Measurements from ENCODE around the gene INO80.

DNA sequence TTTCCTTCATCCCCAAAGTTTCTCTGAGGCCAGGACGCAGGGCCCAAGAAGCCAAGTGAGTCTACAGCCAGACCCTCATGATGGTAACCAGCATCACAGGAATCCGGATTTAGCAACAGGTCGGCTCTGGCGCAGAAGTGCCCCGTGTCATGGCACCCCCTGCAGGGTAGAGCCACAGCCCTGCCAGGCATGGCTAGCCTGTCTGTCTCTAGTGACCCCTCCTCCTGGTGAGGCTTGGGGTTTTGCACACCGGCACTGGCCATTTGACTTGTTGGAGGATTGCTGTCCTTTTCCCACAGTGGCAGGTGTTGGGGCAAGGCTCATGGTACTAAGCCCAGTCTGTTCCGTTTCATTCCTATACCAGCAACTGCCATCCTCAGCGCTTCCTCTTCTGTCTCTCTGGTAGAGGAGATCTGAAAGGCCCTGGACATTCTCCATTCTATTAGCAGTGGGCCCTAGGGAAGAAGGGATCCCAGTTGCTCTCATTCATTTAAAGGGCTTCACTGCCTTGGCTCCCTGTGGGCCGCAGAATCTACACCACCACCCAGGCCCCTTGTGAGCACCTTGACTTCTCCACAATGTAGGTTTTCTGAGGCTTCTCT is 172.2 kb downstream of the INO80 start:
- TF ChIP-seq, protein P1, sequence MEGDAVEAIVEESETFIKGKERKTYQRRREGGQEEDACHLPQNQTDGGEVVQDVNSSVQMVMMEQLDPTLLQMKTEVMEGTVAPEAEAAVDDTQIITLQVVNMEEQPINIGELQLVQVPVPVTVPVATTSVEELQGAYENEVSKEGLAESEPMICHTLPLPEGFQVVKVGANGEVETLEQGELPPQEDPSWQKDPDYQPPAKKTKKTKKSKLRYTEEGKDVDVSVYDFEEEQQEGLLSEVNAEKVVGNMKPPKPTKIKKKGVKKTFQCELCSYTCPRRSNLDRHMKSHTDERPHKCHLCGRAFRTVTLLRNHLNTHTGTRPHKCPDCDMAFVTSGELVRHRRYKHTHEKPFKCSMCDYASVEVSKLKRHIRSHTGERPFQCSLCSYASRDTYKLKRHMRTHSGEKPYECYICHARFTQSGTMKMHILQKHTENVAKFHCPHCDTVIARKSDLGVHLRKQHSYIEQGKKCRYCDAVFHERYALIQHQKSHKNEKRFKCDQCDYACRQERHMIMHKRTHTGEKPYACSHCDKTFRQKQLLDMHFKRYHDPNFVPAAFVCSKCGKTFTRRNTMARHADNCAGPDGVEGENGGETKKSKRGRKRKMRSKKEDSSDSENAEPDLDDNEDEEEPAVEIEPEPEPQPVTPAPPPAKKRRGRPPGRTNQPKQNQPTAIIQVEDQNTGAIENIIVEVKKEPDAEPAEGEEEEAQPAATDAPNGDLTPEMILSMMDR (IDR thresholded peaks at IDR 0.05), result no peak
- TF ChIP-seq POLR2A (IDR thresholded peaks at IDR 0.05), result no peak
